OCI-LY7 (cell line): ENCODE measurements around the gene CENPA. TPM values are rescaled to one million over a fixed set of nuclear protein-coding genes. Genes with fewer than 3 reads are reported as not detected.

ENCODE experiments used
- BruUV-seq: library from RNA; stranded (reverse); fragments of 400-500 nt; replicated peaks from 2 replicates; lab custom pipeline; 2021; lab: Mats Ljungman, UMichigan
- CTCF ChIA-PET: fragments of 300-600 bp; sonication (Branson Sonifier 250); formaldehyde crosslinking; loops from one replicate; lab custom pipeline; 2022; ENCODE audit warnings: antibody characterized with exemption; ENCODE audit not compliant: unreplicated experiment; lab: Charles Lee
- POLR2A ChIA-PET: fragments of 300-600 bp; sonication (Branson Sonifier 250); formaldehyde crosslinking; loops from one replicate; lab custom pipeline; 2022; ENCODE audit warnings: antibody characterized with exemption; lab: Charles Lee
- DNase-seq: peaks from one replicate; pipeline ENCODE4 v3.0.0-alpha.2; 2015; ENCODE audit warnings: low spot score
- H2AFZ ChIP-seq: fragments of 200-600 bp; sonication (generic), shearing (Covaris generic); 2 replicates; pipeline ENCODE4 v1.6.1; 2014; ENCODE audit warnings: mild to moderate bottlenecking, antibody characterized with exemption, low read length, moderate library complexity
- H3K27ac ChIP-seq: fragments of 200-600 bp; sonication (generic); 2 replicates; pipeline ENCODE4 v1.5.1; 2014; ENCODE audit warnings: mixed run types, low read depth, mild to moderate bottlenecking, moderate library complexity, low read length, inconsistent platforms; ENCODE audit not compliant: poor library complexity, severe bottlenecking
- H3K36me3 ChIP-seq: fragments of 200-600 bp; sonication (generic); 2 replicates; pipeline ENCODE4 v1.6.1; 2014; ENCODE audit warnings: mild to moderate bottlenecking, antibody characterized with exemption, low read length, moderate library complexity, mixed read lengths; ENCODE audit not compliant: insufficient read depth
- H3K4me1 ChIP-seq: fragments of 200-600 bp; sonication (generic); 2 replicates; pipeline ENCODE4 v1.5.1; 2014; ENCODE audit warnings: mild to moderate bottlenecking, low read length; ENCODE audit not compliant: insufficient read depth, poor library complexity, severe bottlenecking
- H3K4me2 ChIP-seq: fragments of 200-600 bp; sonication (generic); 2 replicates; pipeline ENCODE4 v1.6.1; 2014; ENCODE audit warnings: mild to moderate bottlenecking, low read length
- H3K4me3 ChIP-seq: fragments of 200-600 bp; sonication (generic); 2 replicates; pipeline ENCODE4 v1.5.1; 2014; ENCODE audit warnings: mild to moderate bottlenecking, low read depth, low read length; ENCODE audit not compliant: poor library complexity, severe bottlenecking
- H3K79me2 ChIP-seq: fragments of 200-600 bp; sonication (generic); 2 replicates; pipeline ENCODE4 v1.6.1; 2016; ENCODE audit warnings: low read depth, mild to moderate bottlenecking, low read length, moderate library complexity, mixed read lengths; ENCODE audit not compliant: insufficient read depth
- H3K9me2 ChIP-seq: fragments of 200-600 bp; sonication (generic); 2 replicates; pipeline ENCODE4 v1.6.1; 2016; ENCODE audit warnings: mild to moderate bottlenecking, low read length, mixed read lengths; ENCODE audit not compliant: insufficient read depth
- H3K9me3 ChIP-seq: fragments of 200-600 bp; sonication (generic); 2 replicates; pipeline ENCODE4 v1.6.1; 2014; ENCODE audit warnings: mild to moderate bottlenecking, mixed run types, low read length, mixed read lengths
- H4K20me1 ChIP-seq: fragments of 200-600 bp; sonication (generic); 2 replicates; pipeline ENCODE4 v1.6.1; 2014; ENCODE audit warnings: mild to moderate bottlenecking, antibody characterized with exemption, low read length, moderate library complexity, mixed read lengths; ENCODE audit not compliant: insufficient read depth
- CTCF ChIP-seq: fragments of 200-600 bp; sonication (generic); conservative IDR thresholded peaks from 2 replicates; pipeline ENCODE4 v1.5.1; 2014; ENCODE audit warnings: mild to moderate bottlenecking, antibody characterized with exemption, low read length, moderate library complexity, mixed read lengths
- EZH2phosphoT487 ChIP-seq: fragments of 200-600 bp; sonication (generic); IDR thresholded peaks from 2 replicates; pipeline ENCODE4 v1.6.1; 2018; ENCODE audit warnings: low read depth, borderline replicate concordance, mild to moderate bottlenecking, mixed run types, antibody characterized with exemption, low read length, moderate library complexity, mixed read lengths
- intact Hi-C: fragments of 100-400 bp; cut with micrococcal nuclease; formaldehyde crosslinking; loops from one replicate; pipeline ENCODE4 v1.10.0; 2022; ENCODE audit not compliant: unreplicated experiment
- total RNA-seq, 2 experiments: library from RNA; depleted of rRNA in 1 of 2; stranded (reverse); fragments of >200 nt in 1 of 2; shearing (Covaris generic) in 1 of 2; gene quantifications; 2 replicates each; pipeline ENCODE4 v1.2.3, GENCODE V29; 2014 to 2022

Gene CENPA
- total RNA-seq, 2 experiments from 2014 or later, result 48.2 to 63.6 TPM

GRCh38 chr2:26754972-26755670, 30.7 kb upstream of the CENPA start:
- no peak overlapping the region for H3K4me3 ChIP-seq
- H3K9me3 ChIP-seq, result no peaks in the 10 kb centered on the region
- ChIA-PET CTCF (no interaction called here), POLR2A (interaction anchor here (0.6 to 0.7 kb wide), 2 partner anchors 10 kb away, joined by 3 read pairs; partner anchors contain the start of gene SLC35F6)
- 0 out of 2 replicates have a peak overlapping the region, but pooled peaks have one; percentile 32 for H3K4me2 ChIP-seq
- peaks cover 8% of the 10 kb centered on the region; the same call in 1 of the 2 replicates for H3K79me2 ChIP-seq
- peaks cover 47% of the 10 kb centered on the region for H3K4me1 ChIP-seq
- DNase-seq, result peak; percentile 45
- no peaks in the 10 kb centered on the region for H3K9me2 ChIP-seq
- H4K20me1 ChIP-seq, result no peaks in the 10 kb centered on the region
- no peak for TF ChIP-seq CTCF
- TF ChIP-seq EZH2phosphoT487, result no peak
- intact Hi-C loops, result no loop called here
- no TSS peak for BruUV-seq
- H2AFZ ChIP-seq, result no peak overlapping the region
- no peak overlapping the region for H3K27ac ChIP-seq
- H3K36me3 ChIP-seq, result no peaks in the 10 kb centered on the region; the same call in 1 of the 2 replicates

GRCh38 chr2:26756337-26756736, 29.5 kb upstream of the CENPA start:
- Histone ChIP-seq H3K27ac (no peak overlapping the region), H3K4me3 (no peak overlapping the region), H3K79me2 (peaks cover under 1% of the 10 kb centered on the region; the same call in 1 of the 2 replicates), H3K36me3 (no peaks in the 10 kb centered on the region; the same call in 1 of the 2 replicates), H3K4me2 (no peak overlapping the region), H3K4me1 (peaks cover 37% of the 10 kb centered on the region), H2AFZ (no peak overlapping the region), H3K9me3 (no peaks in the 10 kb centered on the region), H4K20me1 (no peaks in the 10 kb centered on the region), H3K9me2 (no peaks in the 10 kb centered on the region)
- CTCF ChIA-PET, result no interaction called here
- POLR2A ChIA-PET, result interaction anchor here (0.5 kb wide), 1 partner anchor 1178 kb away, joined by 3 read pairs; no protein-coding TSS in a partner anchor
- TF ChIP-seq EZH2phosphoT487, result no peak
- TF ChIP-seq CTCF, result no peak
- intact Hi-C loops, result no loop called here
- no TSS peak for BruUV-seq
- no peak for DNase-seq
